ENCODE results near the gene SRSF2. TPM values are rescaled to one million over a fixed set of nuclear protein-coding genes. Genes with fewer than 3 reads are reported as not detected.

Gene SRSF2
- total and polyA plus RNA-seq, 8 donors: 96.4 to 340 (median 166) TPM

DNA sequence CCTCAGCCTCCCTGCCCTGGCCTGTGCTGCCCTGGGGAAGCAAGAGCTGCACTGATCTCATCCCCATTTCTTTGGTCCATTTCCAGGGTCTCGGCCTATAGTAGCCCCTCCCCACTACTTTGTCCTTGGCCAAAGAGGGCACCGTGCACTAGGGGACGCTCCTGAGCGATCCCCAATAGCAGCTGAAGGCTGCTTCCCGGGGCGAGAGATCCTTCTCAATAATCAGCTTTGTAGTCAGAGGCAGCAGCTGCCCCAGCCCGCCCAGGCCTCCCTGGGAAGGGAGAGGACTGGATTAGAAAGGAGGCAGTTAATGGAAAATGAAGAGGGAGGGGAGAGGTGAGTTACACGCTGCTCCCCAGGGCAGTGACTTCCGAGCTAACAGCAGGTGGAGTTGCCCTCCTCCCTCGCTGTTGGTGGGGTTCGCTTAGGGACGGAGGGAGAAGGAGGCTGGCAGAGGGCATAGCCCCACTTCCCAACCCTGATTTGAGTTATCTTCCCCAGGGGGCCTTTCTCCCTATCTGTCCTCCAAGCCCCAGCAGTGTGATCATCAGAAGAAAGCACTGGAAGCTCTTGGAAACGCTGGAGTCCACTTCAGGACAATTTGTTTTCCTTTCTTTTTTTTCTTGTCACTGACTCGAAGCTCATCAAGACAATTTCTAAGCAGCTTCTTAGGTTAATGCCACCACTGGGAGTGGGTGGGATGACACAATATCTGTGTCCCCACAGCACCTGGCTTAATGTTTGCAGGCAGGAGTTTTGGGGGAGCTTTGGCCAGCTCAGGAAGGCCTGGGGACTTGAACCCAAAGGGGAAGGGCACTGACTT, 28.9 kb downstream of the SRSF2 start:
- DNase-seq: peak in 1 of 2 donors; percentile 75
- TF ChIP-seq, protein P1, sequence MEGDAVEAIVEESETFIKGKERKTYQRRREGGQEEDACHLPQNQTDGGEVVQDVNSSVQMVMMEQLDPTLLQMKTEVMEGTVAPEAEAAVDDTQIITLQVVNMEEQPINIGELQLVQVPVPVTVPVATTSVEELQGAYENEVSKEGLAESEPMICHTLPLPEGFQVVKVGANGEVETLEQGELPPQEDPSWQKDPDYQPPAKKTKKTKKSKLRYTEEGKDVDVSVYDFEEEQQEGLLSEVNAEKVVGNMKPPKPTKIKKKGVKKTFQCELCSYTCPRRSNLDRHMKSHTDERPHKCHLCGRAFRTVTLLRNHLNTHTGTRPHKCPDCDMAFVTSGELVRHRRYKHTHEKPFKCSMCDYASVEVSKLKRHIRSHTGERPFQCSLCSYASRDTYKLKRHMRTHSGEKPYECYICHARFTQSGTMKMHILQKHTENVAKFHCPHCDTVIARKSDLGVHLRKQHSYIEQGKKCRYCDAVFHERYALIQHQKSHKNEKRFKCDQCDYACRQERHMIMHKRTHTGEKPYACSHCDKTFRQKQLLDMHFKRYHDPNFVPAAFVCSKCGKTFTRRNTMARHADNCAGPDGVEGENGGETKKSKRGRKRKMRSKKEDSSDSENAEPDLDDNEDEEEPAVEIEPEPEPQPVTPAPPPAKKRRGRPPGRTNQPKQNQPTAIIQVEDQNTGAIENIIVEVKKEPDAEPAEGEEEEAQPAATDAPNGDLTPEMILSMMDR (IDR thresholded peaks at IDR 0.05): no peak
- TF ChIP-seq EP300 (IDR thresholded peaks at IDR 0.05) (no peak), POLR2A (IDR thresholded peaks at IDR 0.05) (no peak), POLR2AphosphoS5 (IDR thresholded peaks at IDR 0.05) (no peak)
- H3K4me1 ChIP-seq: peaks cover 22 to 68% (median 46%) of the 10 kb centered on the region in 4 donors

DNA sequence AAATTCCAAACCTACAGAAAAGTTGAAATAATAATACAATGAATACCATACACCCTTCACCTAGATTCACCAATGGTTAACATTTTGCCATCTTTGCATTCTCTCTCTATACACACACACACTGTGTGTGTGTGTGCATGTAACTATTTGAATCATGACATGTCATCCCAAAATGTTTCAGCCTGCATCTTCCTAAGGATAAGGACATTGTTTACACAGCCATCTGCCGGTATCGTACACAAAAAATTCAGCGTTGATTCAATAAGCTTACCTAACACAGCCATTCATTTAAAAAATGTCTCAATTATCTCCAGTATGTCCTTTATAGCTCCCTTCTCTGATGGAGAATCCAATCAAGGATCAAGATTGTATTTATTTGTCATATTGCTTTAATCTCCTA, 30.3 kb downstream of the SRSF2 start:
- H3K4me1 ChIP-seq: peaks cover 21 to 69% (median 48%) of the 10 kb centered on the region in 4 donors
- peak overlapping the region in 2 of 5 donors; percentile 89 to 96 for H3K27ac ChIP-seq
- H3K36me3 ChIP-seq: no peaks in the 10 kb centered on the region
- no peaks in the 10 kb centered on the region for H3K27me3 ChIP-seq
- WGBS, 5 donors: 69 to 88% (median 79%) methylated on average over 3 of the region's 3 CpGs
- no peak for DNase-seq
- no peak for TF ChIP-seq POLR2AphosphoS5 (IDR thresholded peaks at IDR 0.05)
- TF ChIP-seq POLR2A (IDR thresholded peaks at IDR 0.05): no peak
- no peak for TF ChIP-seq EP300 (IDR thresholded peaks at IDR 0.05)
- TF ChIP-seq, protein P1 (IDR thresholded peaks at IDR 0.05): no peak
- H3K9me3 ChIP-seq: no peaks in the 10 kb centered on the region
- intact Hi-C loops (cut with DNase I; ENCODE audit: low total_unique reads): no loop called here
- no peak overlapping the region for H3K4me3 ChIP-seq

More for the DNA sequence above, 28.9 kb downstream of the SRSF2 start:
- Histone ChIP-seq H3K9me3 (no peaks in the 10 kb centered on the region), H3K36me3 (peaks cover 4 to 8% (median 6%) of the 10 kb centered on the region in 4 donors), H3K27ac (peak overlapping the region in 4 of 5 donors; percentile 85 to 96 (median 87)), H3K4me3 (peak overlapping the region in 3 of 4 donors; percentile 62 to 72 (median 67)), H3K27me3 (no peaks in the 10 kb centered on the region)
- intact Hi-C loops (cut with DNase I; ENCODE audit: low total_unique reads): no loop called here
- WGBS, 5 donors: 57 to 74% (median 61%) methylated on average over 10 to 14 of the region's 14 CpGs

DNA sequence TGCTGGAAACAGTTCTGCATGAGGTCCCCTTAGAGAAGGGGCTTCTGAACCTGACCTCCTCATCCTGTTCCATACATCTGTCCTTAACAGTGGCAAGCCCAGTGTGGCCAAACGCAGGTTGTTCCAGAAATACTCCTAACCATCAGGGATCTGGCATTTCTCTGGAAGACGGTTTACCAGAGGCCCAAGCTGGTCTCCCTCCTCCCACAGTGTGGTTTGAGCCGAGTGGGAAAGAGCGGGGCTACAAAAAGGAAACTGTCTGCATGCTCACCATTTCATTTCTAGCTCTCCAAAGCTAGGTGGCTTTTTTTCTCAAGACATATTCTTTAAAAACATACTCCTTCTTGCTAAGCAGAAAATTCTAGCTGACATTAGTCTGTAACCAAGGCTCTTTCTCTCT, 32.3 kb downstream of the SRSF2 start:
- 47 to 76% (median 72%) methylated on average over 4 of the region's 4 CpGs for WGBS, 5 donors
- no peak for DNase-seq
- no peaks in the 10 kb centered on the region for H3K36me3 ChIP-seq
- intact Hi-C loops (cut with DNase I; ENCODE audit: low total_unique reads): no loop called here
- H3K4me3 ChIP-seq: no peak overlapping the region
- H3K27ac ChIP-seq: peak overlapping the region in 2 of 5 donors; percentile 28 to 60
- peaks cover 26 to 76% (median 51%) of the 10 kb centered on the region in 4 donors for H3K4me1 ChIP-seq
- TF ChIP-seq POLR2A (IDR thresholded peaks at IDR 0.05) (no peak), POLR2AphosphoS5 (IDR thresholded peaks at IDR 0.05) (no peak), EP300 (IDR thresholded peaks at IDR 0.05) (no peak)
- TF ChIP-seq, protein P1 (IDR thresholded peaks at IDR 0.05): no peak
- H3K9me3 ChIP-seq: no peaks in the 10 kb centered on the region
- H3K27me3 ChIP-seq: no peaks in the 10 kb centered on the region

DNA sequence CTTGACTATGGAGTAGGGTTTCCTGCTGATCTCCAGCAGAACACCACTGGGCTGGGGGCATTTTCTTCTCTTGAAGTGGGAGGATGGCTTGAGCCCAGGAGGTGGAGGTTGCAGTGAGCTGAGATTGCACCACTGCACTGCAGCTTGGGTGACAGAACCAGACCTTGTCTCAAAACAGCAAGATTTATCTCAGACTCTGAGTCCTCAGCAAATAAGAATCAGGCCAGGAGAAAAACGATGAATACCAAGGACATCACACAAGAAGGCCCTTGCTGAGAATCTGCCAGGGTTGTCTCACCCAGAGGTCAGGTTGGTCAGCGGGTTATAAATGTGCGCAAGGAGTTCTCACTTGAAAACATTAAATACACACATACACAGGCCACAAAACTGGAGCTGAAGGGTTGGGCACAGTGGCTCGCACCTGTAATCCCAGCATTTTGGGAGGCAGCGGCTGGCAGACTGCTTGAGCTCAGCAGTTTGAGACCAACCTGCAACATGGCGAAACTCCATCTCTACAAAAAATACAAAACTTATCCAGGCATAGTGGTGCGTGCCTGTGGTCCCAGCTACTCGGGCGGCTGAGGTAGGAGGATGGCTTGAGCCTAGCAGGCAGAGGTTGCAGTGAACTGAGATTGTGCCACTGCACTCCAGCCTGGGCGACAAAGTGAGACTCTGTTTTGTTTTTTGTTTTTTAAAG, 34.0 kb downstream of the SRSF2 start:
- Histone ChIP-seq H3K27ac (peak overlapping the region in 2 of 5 donors; percentile 49 to 87), H3K36me3 (no peaks in the 10 kb centered on the region), H3K9me3 (no peaks in the 10 kb centered on the region), H3K4me1 (peaks cover 16 to 76% (median 50%) of the 10 kb centered on the region in 4 donors), H3K4me3 (no peak overlapping the region), H3K27me3 (no peaks in the 10 kb centered on the region)
- 85 to 95% (median 91%) methylated on average over 10 of the region's 10 CpGs for WGBS, 5 donors
- TF ChIP-seq POLR2A (IDR thresholded peaks at IDR 0.05): no peak
- no peak for TF ChIP-seq POLR2AphosphoS5 (IDR thresholded peaks at IDR 0.05)
- intact Hi-C loops (cut with DNase I; ENCODE audit: low total_unique reads): no loop called here
- DNase-seq: no peak

Measured in stomach (tissue), 9 donors.